Thoracic aorta (tissue), 2 donors: ENCODE data around the gene KIF14. TPM values are rescaled to one million over a fixed set of nuclear protein-coding genes. Genes with fewer than 3 reads are reported as not detected.

ENCODE experiments used
- ATAC-seq: fragments of 150-250 bp; one replicate; pipeline ENCODE4 v1.8.0; 2017; ENCODE audit warnings: low read depth; ENCODE audit not compliant: insufficient number of reproducible peaks, low FRiP score
- DNase-seq: peaks from one replicate; pipeline ENCODE4 v3.0.0-alpha.2; 2020; ENCODE audit warnings: low spot score
- H3K27ac ChIP-seq, 2 donors: fragments of 200-600 bp; sonication (generic); 1 replicate in 1 of 2; 2 replicates in 1 of 2; pipeline ENCODE4 v1.5.1; 2016; ENCODE audit warnings: mild to moderate bottlenecking in 2 of 2, moderate library complexity in 2 of 2
- H3K27me3 ChIP-seq: fragments of 200-600 bp; sonication (generic); replicated peaks from 2 replicates; pipeline ENCODE4 v1.6.0; 2016; ENCODE audit warnings: mild to moderate bottlenecking; ENCODE audit not compliant: insufficient read depth
- H3K36me3 ChIP-seq: fragments of 200-600 bp; sonication (generic); one replicate; pipeline ENCODE4 v1.5.1; 2016
- H3K4me1 ChIP-seq, 2 donors: fragments of 200-600 bp; sonication (generic); 1 replicate in 1 of 2; 2 replicates in 1 of 2; pipeline versions ENCODE4 v1.5.1 to v1.6.0; 2016; ENCODE audit warnings: low read depth in 2 of 2, mild to moderate bottlenecking in 1 of 2; ENCODE audit not compliant: control insufficient read depth in 1 of 2
- H3K4me3 ChIP-seq: fragments of 200-600 bp; sonication (generic); 2 replicates; pipeline ENCODE4 v1.5.1; 2016; ENCODE audit warnings: mild to moderate bottlenecking
- H3K9me3 ChIP-seq: fragments of 200-600 bp; sonication (generic); 2 replicates; pipeline ENCODE4 v1.5.1; 2016
- total RNA-seq, 2 donors: library from RNA; depleted of rRNA; stranded (reverse); fragments of >200 nt; gene quantifications; one replicate each; pipeline versions ENCODE4 v1.1.0 to v1.2.3, GENCODE V29; 2016
- TF ChIP-seq, protein P1 (sequence below): fragments of 200-600 bp; sonication (generic); IDR thresholded peaks from one replicate; pipeline ENCODE4 v1.5.1; 2019; ENCODE audit warnings: antibody characterized with exemption

The KIF14 gene
- total RNA-seq, 2 donors from 2014 or later: under 0.01 to 1.3 TPM

DNA sequence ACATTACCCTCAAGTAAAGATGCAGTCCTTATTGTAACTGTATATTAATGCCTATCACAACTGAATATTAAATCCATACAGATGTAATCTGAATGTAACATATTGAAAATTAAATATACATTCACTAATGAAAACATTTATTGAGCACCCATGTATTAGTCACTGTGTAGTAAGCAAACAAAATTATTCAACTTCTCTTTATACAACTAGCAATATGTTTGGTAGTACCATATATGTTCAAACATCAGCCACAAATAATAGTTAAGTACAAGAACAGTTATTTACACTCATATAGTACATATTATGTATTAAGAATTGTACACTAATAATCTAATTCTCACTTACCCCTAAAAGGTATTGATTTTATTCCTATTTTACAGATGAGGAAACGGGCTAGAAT lies 17.9 kb downstream of the KIF14 start:
- no peaks in the 10 kb centered on the region for H3K36me3 ChIP-seq
- no peaks in the 10 kb centered on the region for H3K9me3 ChIP-seq
- no peaks in the 10 kb centered on the region for H3K4me1 ChIP-seq
- no peak overlapping the region for H3K27ac ChIP-seq
- H3K27me3 ChIP-seq: no peaks in the 10 kb centered on the region
- ATAC-seq (no peak), DNase-seq (no peak)
- TF ChIP-seq, protein P1, sequence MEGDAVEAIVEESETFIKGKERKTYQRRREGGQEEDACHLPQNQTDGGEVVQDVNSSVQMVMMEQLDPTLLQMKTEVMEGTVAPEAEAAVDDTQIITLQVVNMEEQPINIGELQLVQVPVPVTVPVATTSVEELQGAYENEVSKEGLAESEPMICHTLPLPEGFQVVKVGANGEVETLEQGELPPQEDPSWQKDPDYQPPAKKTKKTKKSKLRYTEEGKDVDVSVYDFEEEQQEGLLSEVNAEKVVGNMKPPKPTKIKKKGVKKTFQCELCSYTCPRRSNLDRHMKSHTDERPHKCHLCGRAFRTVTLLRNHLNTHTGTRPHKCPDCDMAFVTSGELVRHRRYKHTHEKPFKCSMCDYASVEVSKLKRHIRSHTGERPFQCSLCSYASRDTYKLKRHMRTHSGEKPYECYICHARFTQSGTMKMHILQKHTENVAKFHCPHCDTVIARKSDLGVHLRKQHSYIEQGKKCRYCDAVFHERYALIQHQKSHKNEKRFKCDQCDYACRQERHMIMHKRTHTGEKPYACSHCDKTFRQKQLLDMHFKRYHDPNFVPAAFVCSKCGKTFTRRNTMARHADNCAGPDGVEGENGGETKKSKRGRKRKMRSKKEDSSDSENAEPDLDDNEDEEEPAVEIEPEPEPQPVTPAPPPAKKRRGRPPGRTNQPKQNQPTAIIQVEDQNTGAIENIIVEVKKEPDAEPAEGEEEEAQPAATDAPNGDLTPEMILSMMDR: no peak
- H3K4me3 ChIP-seq: no peak overlapping the region

DNA sequence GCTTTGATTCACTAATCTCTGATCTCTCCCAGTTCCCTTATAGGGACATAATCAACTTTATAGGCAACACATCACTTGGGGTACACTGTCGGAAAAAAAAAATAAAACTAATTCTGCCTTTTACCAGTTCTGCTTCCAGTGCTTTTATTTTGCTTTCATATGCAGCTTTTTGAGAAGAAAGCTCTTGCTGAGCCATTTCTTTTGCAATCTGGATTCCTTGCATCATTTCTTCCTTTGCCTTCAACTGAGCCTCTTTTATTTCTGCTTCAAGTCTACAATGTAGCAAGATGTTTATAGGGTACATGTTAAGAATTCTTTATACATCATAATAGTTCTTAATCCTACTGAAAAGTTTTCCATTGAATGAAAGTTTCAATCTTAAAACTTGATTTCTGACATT lies 30.6 kb downstream of the KIF14 start:
- Histone ChIP-seq H3K4me1 (no peaks in the 10 kb centered on the region), H3K4me3 (no peak overlapping the region), H3K36me3 (no peaks in the 10 kb centered on the region), H3K27me3 (no peaks in the 10 kb centered on the region), H3K9me3 (no peaks in the 10 kb centered on the region), H3K27ac (no peak overlapping the region)
- ATAC-seq: no peak
- TF ChIP-seq, protein P1: no peak
- DNase-seq: no peak

DNA sequence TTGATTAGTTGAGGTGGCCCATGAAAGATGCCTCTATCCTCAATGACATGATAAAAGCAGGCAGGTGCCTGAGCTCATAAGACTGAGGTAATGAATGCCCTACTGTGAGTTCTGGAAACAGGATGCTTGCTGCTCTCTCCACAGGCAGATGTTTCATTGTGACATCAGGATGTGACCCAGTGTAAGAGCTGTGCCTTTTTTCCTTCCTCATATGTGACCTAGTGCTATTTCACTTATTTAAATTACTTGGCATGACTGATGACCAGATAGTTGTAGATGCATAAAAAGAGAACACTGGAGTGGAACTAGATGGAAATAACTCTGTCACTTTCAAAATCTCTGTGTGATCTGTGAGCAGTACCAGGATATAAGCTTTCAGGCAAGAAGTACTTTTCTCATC lies 31.9 kb downstream of the KIF14 start:
- Histone ChIP-seq H3K9me3 (no peaks in the 10 kb centered on the region), H3K27me3 (no peaks in the 10 kb centered on the region), H3K4me1 (no peaks in the 10 kb centered on the region), H3K4me3 (no peak overlapping the region), H3K36me3 (no peaks in the 10 kb centered on the region), H3K27ac (no peak overlapping the region)
- DNase-seq (no peak), ATAC-seq (no peak)
- TF ChIP-seq, protein P1: no peak

DNA sequence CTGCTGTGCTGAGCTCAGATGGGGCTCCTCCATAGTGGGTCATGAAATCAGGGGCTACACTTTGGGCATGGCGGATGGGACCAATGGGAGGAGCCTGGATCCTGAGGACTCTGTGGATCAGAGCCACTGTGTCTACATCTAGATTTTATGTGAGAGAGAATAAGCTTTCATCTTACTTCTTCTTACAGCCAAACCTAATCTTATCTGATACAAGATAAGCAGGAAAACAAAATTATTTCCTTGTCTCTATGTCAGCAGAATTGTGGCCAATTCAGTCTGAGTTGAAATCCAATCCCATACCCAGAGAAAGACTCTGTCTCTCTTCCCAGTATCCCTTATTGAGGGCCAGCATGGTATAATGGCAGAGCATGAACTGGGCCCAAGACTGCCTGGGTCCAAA lies 56.2 kb downstream of the KIF14 start:
- no peak overlapping the region for H3K27ac ChIP-seq
- no peak overlapping the region for H3K4me3 ChIP-seq
- H3K4me1 ChIP-seq: no peaks in the 10 kb centered on the region
- TF ChIP-seq, protein P1: no peak
- no peak for ATAC-seq
- no peaks in the 10 kb centered on the region for H3K36me3 ChIP-seq
- H3K27me3 ChIP-seq: no peaks in the 10 kb centered on the region
- no peak for DNase-seq
- H3K9me3 ChIP-seq: no peaks in the 10 kb centered on the region

DNA sequence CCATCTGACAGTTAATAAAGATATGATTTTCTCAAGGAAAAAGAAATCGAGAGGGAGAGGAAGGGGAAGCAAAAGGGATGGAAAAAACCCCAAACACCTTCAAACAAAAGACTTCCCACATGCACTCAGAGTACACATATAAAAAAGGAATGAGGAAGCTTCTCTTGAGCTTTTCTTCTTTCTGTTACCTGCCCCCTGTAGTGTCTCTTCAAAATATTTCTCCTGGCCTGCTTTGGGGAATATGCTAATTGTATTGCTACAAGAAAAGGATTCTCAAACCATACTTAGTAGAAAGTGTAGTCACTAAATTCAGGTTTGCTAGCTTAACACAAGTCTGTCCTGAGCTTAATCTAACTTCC lies 58.7 kb downstream of the KIF14 start:
- TF ChIP-seq, protein P1: no peak
- H3K27me3 ChIP-seq: no peaks in the 10 kb centered on the region
- no peak for ATAC-seq

More for the DNA sequence above, 58.7 kb downstream of the KIF14 start:
- no peak overlapping the region for H3K4me3 ChIP-seq
- H3K27ac ChIP-seq: no peak overlapping the region
- no peaks in the 10 kb centered on the region for H3K36me3 ChIP-seq
- no peaks in the 10 kb centered on the region for H3K9me3 ChIP-seq
- DNase-seq: no peak
- no peaks in the 10 kb centered on the region for H3K4me1 ChIP-seq
